Heart left ventricle (tissue), 13 donors: ENCODE data around the gene COQ4.

Experiments
- POLR2A ChIP-seq, 2 donors: fragments of 450-650 bp; IDR thresholded peaks; one replicate each; pipeline ENCODE4 v1.6.1; 2017; ENCODE audit warnings: antibody characterized with exemption in 2 of 2, mild to moderate bottlenecking in 2 of 2, moderate library complexity in 2 of 2
- TF ChIP-seq, protein P1 (sequence below), 12 donors: fragments of 200-600 bp; sonication (generic) in 4 of 12; IDR thresholded peaks; one replicate each; pipeline versions ENCODE4 v1.5.0 to v1.8.0; 2018 to 2022; ENCODE audit warnings: antibody characterized with exemption in 12 of 12, mild to moderate bottlenecking in 5 of 12
- donor health status: ischemic (EF 13 %, LVEDD 7.1; RV severe dilation, severe dysfunction).
- donor health status: DM: no; HTN: yes; CAD: no.
- donor health status: DM: no; HTN: no; CAD: no.
- donor health status: ischemic (EF 25% LVEDD 6.9; RV normal size, moderate dysfunction).
- donor health status: ischemic (EF 25% LVEDD 5.7; RV mildly dilated, moderate dysfunction).
- donor health status: ischemic (EF 35%, LVEDD 5.7; RV mildly dilated, moderate dysfunction).
- donor health status: nonischemic (EF 11% LVEDD 7.7; RV severe dilation, severe dysfunction).
- donor health status: DM: yes; HTN: yes; CAD: no.
- donor health status: PGD.
- donor health status: ischemic (EF 29% LVEDD 5.4; RV normal size, mild dysfunction).
- donor health status: nonischemic (EF 23%, LVEDD 6.1; RV moderate dilation, normal function).

- TF ChIP-seq, protein P1, sequence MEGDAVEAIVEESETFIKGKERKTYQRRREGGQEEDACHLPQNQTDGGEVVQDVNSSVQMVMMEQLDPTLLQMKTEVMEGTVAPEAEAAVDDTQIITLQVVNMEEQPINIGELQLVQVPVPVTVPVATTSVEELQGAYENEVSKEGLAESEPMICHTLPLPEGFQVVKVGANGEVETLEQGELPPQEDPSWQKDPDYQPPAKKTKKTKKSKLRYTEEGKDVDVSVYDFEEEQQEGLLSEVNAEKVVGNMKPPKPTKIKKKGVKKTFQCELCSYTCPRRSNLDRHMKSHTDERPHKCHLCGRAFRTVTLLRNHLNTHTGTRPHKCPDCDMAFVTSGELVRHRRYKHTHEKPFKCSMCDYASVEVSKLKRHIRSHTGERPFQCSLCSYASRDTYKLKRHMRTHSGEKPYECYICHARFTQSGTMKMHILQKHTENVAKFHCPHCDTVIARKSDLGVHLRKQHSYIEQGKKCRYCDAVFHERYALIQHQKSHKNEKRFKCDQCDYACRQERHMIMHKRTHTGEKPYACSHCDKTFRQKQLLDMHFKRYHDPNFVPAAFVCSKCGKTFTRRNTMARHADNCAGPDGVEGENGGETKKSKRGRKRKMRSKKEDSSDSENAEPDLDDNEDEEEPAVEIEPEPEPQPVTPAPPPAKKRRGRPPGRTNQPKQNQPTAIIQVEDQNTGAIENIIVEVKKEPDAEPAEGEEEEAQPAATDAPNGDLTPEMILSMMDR (IDR thresholded peaks at IDR 0.05): no peak
- TF ChIP-seq POLR2A (IDR thresholded peaks at IDR 0.05): no peak
These were observed 60.5 kb downstream of the COQ4 start for GRCh38 chr9:128383007-128383753.
